Measurements from ENCODE around the gene LAYN. TPM values are rescaled to one million over a fixed set of nuclear protein-coding genes. Genes with fewer than 3 reads are reported as not detected.

Gene LAYN
- total and polyA plus RNA-seq, 9 of the 15 experiments (the other 6 are each of a cell fraction or from before 2014, with no cell fraction given), result not detected

DNA sequence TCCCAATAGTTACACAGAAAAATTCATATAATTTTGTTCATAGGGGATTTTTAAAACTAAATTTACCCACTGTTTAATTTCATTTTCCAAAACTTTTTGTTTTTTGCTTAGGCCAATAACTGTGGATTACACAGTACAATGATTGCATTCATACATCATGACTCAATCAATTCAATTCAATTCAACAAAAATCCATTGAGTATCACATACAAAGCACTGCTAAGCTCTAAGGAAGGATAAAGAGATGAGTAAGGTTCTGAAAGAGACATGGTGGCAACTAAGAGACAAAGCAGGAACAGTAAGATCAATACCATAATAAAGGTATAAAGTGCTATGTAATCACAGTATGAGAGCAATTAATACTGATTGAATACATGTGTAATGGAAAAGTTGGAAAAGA, 9.4 kb upstream of the LAYN start (continued):
- no peak for TF ChIP-seq ZNF766 (CRISPR knock-in tag; conservative IDR thresholded peaks at IDR 0.05)
- TF ChIP-seq, protein P1, sequence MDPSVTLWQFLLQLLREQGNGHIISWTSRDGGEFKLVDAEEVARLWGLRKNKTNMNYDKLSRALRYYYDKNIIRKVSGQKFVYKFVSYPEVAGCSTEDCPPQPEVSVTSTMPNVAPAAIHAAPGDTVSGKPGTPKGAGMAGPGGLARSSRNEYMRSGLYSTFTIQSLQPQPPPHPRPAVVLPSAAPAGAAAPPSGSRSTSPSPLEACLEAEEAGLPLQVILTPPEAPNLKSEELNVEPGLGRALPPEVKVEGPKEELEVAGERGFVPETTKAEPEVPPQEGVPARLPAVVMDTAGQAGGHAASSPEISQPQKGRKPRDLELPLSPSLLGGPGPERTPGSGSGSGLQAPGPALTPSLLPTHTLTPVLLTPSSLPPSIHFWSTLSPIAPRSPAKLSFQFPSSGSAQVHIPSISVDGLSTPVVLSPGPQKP (CRISPR knock-in tag; IDR thresholded peaks at IDR 0.05), result no peak
- no peak for TF ChIP-seq HDAC6 (IDR thresholded peaks at IDR 0.05; ENCODE audit: low read depth, low read length)
- TF ChIP-seq, protein P2, sequence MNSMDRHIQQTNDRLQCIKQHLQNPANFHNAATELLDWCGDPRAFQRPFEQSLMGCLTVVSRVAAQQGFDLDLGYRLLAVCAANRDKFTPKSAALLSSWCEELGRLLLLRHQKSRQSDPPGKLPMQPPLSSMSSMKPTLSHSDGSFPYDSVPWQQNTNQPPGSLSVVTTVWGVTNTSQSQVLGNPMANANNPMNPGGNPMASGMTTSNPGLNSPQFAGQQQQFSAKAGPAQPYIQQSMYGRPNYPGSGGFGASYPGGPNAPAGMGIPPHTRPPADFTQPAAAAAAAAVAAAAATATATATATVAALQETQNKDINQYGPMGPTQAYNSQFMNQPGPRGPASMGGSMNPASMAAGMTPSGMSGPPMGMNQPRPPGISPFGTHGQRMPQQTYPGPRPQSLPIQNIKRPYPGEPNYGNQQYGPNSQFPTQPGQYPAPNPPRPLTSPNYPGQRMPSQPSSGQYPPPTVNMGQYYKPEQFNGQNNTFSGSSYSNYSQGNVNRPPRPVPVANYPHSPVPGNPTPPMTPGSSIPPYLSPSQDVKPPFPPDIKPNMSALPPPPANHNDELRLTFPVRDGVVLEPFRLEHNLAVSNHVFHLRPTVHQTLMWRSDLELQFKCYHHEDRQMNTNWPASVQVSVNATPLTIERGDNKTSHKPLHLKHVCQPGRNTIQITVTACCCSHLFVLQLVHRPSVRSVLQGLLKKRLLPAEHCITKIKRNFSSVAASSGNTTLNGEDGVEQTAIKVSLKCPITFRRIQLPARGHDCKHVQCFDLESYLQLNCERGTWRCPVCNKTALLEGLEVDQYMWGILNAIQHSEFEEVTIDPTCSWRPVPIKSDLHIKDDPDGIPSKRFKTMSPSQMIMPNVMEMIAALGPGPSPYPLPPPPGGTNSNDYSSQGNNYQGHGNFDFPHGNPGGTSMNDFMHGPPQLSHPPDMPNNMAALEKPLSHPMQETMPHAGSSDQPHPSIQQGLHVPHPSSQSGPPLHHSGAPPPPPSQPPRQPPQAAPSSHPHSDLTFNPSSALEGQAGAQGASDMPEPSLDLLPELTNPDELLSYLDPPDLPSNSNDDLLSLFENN (IDR thresholded peaks at IDR 0.05; ENCODE audit: low read depth in 2 of 2, low read length in 2 of 2), result no peak

DNA sequence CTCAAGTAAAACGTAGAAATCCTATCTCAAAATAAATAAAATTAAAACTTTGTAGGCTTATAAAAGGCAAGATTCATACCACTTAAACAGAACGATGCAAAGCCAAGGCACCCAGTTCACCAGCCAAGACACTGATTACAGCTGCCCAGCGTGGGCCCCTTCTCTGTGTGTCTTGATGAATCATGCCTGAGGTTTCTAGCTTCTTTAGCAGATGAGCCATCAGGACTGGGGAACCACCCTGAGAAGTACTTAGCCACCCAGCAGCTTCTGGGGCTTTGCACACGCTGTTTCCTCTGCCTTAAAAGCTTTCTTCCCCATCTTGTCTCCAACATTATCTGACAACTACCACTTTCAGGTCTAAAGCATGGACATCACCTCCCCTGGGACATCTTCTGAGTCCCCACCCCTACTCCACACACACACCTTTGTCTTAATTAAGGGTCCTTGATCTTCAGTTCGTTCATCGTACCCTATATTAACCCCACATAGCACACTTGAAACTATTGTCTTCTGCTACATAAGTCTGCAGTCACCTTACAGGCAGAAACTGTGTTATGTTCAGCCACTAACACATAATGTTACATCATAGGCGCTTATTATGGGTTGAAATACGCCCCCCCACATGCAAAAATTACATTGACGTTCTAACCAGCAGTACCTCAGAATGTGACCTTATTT, 8.7 kb upstream of the LAYN start:
- ATAC-seq (peak; percentile 58), FAIRE-seq (no peak), DNase-seq (ENCODE audit: extremely low read depth in 1 of 4, low spot score in 3 of 4) (no peak)
- no peaks in the 10 kb centered on the region for H3K9me3 ChIP-seq (replicated peaks; ENCODE audit: control insufficient read depth, insufficient read depth, low read depth, low read length)
- no peak overlapping the region for H3K9ac ChIP-seq (ENCODE audit: insufficient read depth in 1 of 2, low read depth in 2 of 2, low read length in 2 of 2)
- ChIA-PET CTCF (ENCODE audit: low intra/inter-chr PET ratio) (no interaction called here), POLR2A (interaction anchor here (0.6 kb wide), 2 partner anchors 191 to 438 kb away, joined by 3 to 4 read pairs; no protein-coding TSS in a partner anchor)
- H2AFZ ChIP-seq (ENCODE audit: low read depth, low read length), result no peak overlapping the region
- under 1% methylated on average over 9 of the region's 9 CpGs for WGBS (ENCODE audit: insufficient coverage, low coverage, missing lambda C conversion rate)
- H3K9me1 ChIP-seq (ENCODE audit: control insufficient read depth, insufficient read depth, low read length), result no peaks in the 10 kb centered on the region
- H4K20me1 ChIP-seq (replicated peaks; ENCODE audit: control insufficient read depth, insufficient read depth, low read length), result no peaks in the 10 kb centered on the region
- H3K4me1 ChIP-seq (replicated peaks in 1 of 2; ENCODE audit: control insufficient read depth in 2 of 2, insufficient read depth in 2 of 2, low read length in 2 of 2), result no peaks in the 10 kb centered on the region
- H3K27ac ChIP-seq (ENCODE audit: extremely low read depth, low read depth, low read length), result no peak overlapping the region
- H3K4me2 ChIP-seq (ENCODE audit: insufficient read depth, low read length), result no peak overlapping the region
- no peaks in the 10 kb centered on the region for H3K36me3 ChIP-seq (ENCODE audit: control insufficient read depth, insufficient read depth, low read length)
- BruUV-seq (replicated peaks), result no TSS peak
- in situ Hi-C loops (cut with MboI) (no loop called here), intact Hi-C loops (cut with micrococcal nuclease) (no loop called here)
- no peak for TF ChIP-seq CCAR2 (IDR thresholded peaks at IDR 0.05; ENCODE audit: low read depth, low read length)
- H3K4me3 ChIP-seq, result no peak overlapping the region
- H3K27me3 ChIP-seq (ENCODE audit: control insufficient read depth in 2 of 2, insufficient read depth in 2 of 2, low read length in 2 of 2), result peaks cover 6 to 12% of the 10 kb centered on the region in 2 experiments; a peak in 3 of 5 replicates
- no peaks in the 10 kb centered on the region for H3K79me2 ChIP-seq (ENCODE audit: control insufficient read depth, insufficient read depth, low read length)

Data from K562 (cell line).